ENCODE data around the gene SIN3B. TPM values are rescaled to one million over a fixed set of nuclear protein-coding genes. Genes with fewer than 3 reads are reported as not detected.

The SIN3B gene
- total and polyA plus RNA-seq, 9 of the 15 experiments (the other 6 are each of a cell fraction or from before 2014, with no cell fraction given): 0.51 to 34.2 (median 14.3) TPM

DNA sequence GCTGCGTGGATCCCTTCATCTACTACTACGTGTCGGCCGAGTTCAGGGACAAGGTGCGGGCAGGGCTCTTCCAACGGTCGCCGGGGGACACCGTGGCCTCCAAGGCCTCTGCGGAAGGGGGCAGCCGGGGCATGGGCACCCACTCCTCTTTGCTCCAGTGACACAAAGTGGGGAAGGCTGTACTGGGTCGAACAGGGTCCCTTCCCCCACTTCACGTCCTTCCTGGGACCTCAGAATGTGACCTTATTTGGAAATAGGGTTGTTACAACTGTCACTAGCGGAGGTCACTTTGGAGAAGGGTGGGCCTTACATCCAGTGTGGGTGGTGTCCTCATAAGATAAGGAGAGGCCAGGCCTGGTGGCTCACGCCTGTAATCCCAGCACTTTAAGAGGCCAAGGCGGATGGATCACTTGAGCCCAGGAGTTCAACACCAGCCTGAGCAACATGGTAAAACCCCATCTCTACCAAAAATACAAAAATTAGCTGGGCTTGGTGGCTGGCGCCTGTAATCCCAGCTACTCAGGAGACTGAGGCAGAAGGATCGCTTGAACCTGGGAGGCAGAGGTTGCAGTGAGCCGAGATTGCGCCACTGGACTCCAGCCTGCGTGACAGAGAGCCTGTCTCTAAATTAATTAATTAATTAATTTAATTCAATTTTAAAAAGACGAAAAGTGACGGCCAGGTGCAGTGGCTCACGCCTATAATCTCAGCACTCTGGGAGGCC is 61.4 kb downstream of the SIN3B start (continued):
- TF ChIP-seq, protein P1, sequence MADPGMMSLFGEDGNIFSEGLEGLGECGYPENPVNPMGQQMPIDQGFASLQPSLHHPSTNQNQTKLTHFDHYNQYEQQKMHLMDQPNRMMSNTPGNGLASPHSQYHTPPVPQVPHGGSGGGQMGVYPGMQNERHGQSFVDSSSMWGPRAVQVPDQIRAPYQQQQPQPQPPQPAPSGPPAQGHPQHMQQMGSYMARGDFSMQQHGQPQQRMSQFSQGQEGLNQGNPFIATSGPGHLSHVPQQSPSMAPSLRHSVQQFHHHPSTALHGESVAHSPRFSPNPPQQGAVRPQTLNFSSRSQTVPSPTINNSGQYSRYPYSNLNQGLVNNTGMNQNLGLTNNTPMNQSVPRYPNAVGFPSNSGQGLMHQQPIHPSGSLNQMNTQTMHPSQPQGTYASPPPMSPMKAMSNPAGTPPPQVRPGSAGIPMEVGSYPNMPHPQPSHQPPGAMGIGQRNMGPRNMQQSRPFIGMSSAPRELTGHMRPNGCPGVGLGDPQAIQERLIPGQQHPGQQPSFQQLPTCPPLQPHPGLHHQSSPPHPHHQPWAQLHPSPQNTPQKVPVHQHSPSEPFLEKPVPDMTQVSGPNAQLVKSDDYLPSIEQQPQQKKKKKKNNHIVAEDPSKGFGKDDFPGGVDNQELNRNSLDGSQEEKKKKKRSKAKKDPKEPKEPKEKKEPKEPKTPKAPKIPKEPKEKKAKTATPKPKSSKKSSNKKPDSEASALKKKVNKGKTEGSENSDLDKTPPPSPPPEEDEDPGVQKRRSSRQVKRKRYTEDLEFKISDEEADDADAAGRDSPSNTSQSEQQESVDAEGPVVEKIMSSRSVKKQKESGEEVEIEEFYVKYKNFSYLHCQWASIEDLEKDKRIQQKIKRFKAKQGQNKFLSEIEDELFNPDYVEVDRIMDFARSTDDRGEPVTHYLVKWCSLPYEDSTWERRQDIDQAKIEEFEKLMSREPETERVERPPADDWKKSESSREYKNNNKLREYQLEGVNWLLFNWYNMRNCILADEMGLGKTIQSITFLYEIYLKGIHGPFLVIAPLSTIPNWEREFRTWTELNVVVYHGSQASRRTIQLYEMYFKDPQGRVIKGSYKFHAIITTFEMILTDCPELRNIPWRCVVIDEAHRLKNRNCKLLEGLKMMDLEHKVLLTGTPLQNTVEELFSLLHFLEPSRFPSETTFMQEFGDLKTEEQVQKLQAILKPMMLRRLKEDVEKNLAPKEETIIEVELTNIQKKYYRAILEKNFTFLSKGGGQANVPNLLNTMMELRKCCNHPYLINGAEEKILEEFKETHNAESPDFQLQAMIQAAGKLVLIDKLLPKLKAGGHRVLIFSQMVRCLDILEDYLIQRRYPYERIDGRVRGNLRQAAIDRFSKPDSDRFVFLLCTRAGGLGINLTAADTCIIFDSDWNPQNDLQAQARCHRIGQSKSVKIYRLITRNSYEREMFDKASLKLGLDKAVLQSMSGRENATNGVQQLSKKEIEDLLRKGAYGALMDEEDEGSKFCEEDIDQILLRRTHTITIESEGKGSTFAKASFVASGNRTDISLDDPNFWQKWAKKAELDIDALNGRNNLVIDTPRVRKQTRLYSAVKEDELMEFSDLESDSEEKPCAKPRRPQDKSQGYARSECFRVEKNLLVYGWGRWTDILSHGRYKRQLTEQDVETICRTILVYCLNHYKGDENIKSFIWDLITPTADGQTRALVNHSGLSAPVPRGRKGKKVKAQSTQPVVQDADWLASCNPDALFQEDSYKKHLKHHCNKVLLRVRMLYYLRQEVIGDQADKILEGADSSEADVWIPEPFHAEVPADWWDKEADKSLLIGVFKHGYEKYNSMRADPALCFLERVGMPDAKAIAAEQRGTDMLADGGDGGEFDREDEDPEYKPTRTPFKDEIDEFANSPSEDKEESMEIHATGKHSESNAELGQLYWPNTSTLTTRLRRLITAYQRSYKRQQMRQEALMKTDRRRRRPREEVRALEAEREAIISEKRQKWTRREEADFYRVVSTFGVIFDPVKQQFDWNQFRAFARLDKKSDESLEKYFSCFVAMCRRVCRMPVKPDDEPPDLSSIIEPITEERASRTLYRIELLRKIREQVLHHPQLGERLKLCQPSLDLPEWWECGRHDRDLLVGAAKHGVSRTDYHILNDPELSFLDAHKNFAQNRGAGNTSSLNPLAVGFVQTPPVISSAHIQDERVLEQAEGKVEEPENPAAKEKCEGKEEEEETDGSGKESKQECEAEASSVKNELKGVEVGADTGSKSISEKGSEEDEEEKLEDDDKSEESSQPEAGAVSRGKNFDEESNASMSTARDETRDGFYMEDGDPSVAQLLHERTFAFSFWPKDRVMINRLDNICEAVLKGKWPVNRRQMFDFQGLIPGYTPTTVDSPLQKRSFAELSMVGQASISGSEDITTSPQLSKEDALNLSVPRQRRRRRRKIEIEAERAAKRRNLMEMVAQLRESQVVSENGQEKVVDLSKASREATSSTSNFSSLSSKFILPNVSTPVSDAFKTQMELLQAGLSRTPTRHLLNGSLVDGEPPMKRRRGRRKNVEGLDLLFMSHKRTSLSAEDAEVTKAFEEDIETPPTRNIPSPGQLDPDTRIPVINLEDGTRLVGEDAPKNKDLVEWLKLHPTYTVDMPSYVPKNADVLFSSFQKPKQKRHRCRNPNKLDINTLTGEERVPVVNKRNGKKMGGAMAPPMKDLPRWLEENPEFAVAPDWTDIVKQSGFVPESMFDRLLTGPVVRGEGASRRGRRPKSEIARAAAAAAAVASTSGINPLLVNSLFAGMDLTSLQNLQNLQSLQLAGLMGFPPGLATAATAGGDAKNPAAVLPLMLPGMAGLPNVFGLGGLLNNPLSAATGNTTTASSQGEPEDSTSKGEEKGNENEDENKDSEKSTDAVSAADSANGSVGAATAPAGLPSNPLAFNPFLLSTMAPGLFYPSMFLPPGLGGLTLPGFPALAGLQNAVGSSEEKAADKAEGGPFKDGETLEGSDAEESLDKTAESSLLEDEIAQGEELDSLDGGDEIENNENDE (IDR thresholded peaks at IDR 0.05; ENCODE audit: low read depth, low read length): no peak
- TF ChIP-seq EP300 (IDR thresholded peaks at IDR 0.05; ENCODE audit: low read length): peak; percentile 93
- no peak for TF ChIP-seq NR1H2 (CRISPR knock-in tag; IDR thresholded peaks at IDR 0.05)
- no peak for TF ChIP-seq RAD21 (CRISPR knock-in tag; conservative IDR thresholded peaks at IDR 0.05 in 1 of 2, IDR thresholded peaks at IDR 0.05 in 1 of 2)
- peak; percentile 73 for TF ChIP-seq ZNF586 (CRISPR knock-in tag; conservative IDR thresholded peaks at IDR 0.05)
- TF ChIP-seq LCOR (CRISPR knock-in tag; IDR thresholded peaks at IDR 0.05): no peak
- TF ChIP-seq, protein P2, sequence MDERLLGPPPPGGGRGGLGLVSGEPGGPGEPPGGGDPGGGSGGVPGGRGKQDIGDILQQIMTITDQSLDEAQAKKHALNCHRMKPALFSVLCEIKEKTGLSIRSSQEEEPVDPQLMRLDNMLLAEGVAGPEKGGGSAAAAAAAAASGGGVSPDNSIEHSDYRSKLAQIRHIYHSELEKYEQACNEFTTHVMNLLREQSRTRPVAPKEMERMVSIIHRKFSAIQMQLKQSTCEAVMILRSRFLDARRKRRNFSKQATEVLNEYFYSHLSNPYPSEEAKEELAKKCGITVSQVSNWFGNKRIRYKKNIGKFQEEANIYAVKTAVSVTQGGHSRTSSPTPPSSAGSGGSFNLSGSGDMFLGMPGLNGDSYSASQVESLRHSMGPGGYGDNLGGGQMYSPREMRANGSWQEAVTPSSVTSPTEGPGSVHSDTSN (CRISPR knock-in tag; IDR thresholded peaks at IDR 0.05; ENCODE audit: low read depth): no peak
- TF ChIP-seq, protein P2 (tag; conservative IDR thresholded peaks at IDR 0.05; ENCODE audit: low read depth): peak; percentile 37; the same call in 1 of the 2 replicates
- peak; percentile 94 for TF ChIP-seq RNF2 (IDR thresholded peaks at IDR 0.05)
- TF ChIP-seq ZNF197 (CRISPR knock-in tag; IDR thresholded peaks at IDR 0.05; ENCODE audit: low read depth): peak; percentile 41
- TF ChIP-seq, protein P3, sequence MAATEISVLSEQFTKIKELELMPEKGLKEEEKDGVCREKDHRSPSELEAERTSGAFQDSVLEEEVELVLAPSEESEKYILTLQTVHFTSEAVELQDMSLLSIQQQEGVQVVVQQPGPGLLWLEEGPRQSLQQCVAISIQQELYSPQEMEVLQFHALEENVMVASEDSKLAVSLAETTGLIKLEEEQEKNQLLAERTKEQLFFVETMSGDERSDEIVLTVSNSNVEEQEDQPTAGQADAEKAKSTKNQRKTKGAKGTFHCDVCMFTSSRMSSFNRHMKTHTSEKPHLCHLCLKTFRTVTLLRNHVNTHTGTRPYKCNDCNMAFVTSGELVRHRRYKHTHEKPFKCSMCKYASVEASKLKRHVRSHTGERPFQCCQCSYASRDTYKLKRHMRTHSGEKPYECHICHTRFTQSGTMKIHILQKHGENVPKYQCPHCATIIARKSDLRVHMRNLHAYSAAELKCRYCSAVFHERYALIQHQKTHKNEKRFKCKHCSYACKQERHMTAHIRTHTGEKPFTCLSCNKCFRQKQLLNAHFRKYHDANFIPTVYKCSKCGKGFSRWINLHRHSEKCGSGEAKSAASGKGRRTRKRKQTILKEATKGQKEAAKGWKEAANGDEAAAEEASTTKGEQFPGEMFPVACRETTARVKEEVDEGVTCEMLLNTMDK (IDR thresholded peaks at IDR 0.05; ENCODE audit: borderline replicate concordance, insufficient read depth, low read depth, low read length, poor library complexity, severe bottlenecking): no peak
